AG04450 (cell line): ENCODE data around the gene SFI1. TPM values are rescaled to one million over a fixed set of nuclear protein-coding genes. Genes with fewer than 3 reads are reported as not detected.

Experiments used
- CTCF ChIA-PET: fragments of 300-600, 350-600 bp; formaldehyde crosslinking; extraction: SDS; loops from one replicate; lab custom pipeline; 2022; ENCODE audit warnings: antibody characterized with exemption, inconsistent platforms; lab: Charles Lee
- POLR2A ChIA-PET: fragments of 350-600 bp; formaldehyde crosslinking; extraction: SDS; loops from one replicate; lab custom pipeline; 2021; ENCODE audit warnings: antibody characterized with exemption, inconsistent platforms; lab: Yijun Ruan, JAX
- DNase-seq: peaks from one replicate; pipeline ENCODE4 v3.0.0-alpha.2; 2011; ENCODE audit warnings: low read depth, low spot score
- H3K27ac ChIP-seq: one replicate; pipeline ENCODE4 v1.5.1; 2012; ENCODE audit warnings: low read depth, low read length, control low read depth
- H3K27me3 ChIP-seq: one replicate; pipeline ENCODE4 v1.6.0; 2012; ENCODE audit warnings: low read length; ENCODE audit not compliant: control insufficient read depth, insufficient read depth
- H3K4me3 ChIP-seq: 2 replicates; pipeline ENCODE4 v1.5.1; 2011; ENCODE audit warnings: mild to moderate bottlenecking, low read depth, low read length, control low read depth
- H3K9me3 ChIP-seq: 2 replicates; pipeline ENCODE4 v1.5.1; 2012; ENCODE audit warnings: low read length; ENCODE audit not compliant: control insufficient read depth, insufficient read depth
- polyA plus RNA-seq: library from polyadenylated mRNA; depleted of rRNA; stranded (reverse); fragments of >200 nt; gene quantifications from 2 replicates; pipeline ENCODE4 v1.2.3, GENCODE V29; 2011
- TF ChIP-seq, protein P1 (sequence below): IDR thresholded peaks from 2 replicates; pipeline ENCODE4 v1.5.1; 2011; ENCODE audit warnings: low read depth, low read length, control low read depth, inconsistent platforms

SFI1 gene
- polyA plus RNA-seq, 1 experiment, result 4.1 TPM

DNA sequence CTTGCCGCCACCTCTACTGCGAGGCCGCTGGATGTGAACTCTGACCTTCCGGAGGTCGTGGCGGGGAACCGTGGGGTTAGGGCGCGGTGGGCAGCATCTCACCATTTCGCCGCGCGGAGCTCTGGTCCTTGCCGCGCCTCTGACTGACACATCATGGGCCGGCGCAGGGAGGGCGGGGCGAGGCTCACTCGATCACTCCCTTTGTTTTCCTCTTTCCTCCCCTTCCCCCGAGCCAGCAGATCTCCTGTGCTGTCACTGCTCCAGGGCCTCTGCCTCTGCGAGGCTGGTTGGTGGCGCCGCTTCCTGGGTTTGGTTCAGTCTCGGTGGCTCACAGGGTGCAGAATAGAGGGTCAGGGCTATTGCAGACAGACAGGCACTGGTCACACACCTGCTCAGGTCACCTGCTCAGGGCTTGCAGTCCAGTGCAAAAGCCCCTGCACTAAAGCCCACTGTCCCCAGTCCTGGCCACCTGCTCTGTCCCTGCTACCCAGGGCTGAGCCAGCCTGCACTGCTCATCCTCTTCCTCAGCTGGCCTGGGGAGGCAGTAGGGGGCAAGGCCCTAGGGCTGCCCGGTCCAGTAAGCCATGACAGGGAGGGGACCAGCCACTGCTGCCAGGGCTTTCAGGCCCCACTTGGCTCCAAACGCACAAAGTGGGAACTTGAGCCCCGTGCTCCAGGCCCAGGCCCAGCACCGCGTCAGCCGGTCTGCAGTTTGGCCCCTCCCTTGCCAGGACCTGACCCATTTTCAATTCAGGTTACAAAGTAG lies 129.5 kb downstream of the SFI1 start:
- Histone ChIP-seq H3K4me3 (no peak overlapping the region), H3K9me3 (no peaks in the 10 kb centered on the region; the same call in 1 of the 2 replicates), H3K27ac (peak overlapping the region; percentile 31), H3K27me3 (no peaks in the 10 kb centered on the region)
- TF ChIP-seq, protein P1, sequence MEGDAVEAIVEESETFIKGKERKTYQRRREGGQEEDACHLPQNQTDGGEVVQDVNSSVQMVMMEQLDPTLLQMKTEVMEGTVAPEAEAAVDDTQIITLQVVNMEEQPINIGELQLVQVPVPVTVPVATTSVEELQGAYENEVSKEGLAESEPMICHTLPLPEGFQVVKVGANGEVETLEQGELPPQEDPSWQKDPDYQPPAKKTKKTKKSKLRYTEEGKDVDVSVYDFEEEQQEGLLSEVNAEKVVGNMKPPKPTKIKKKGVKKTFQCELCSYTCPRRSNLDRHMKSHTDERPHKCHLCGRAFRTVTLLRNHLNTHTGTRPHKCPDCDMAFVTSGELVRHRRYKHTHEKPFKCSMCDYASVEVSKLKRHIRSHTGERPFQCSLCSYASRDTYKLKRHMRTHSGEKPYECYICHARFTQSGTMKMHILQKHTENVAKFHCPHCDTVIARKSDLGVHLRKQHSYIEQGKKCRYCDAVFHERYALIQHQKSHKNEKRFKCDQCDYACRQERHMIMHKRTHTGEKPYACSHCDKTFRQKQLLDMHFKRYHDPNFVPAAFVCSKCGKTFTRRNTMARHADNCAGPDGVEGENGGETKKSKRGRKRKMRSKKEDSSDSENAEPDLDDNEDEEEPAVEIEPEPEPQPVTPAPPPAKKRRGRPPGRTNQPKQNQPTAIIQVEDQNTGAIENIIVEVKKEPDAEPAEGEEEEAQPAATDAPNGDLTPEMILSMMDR, result peak; percentile 7; the same call in 1 of the 2 replicates
- ChIA-PET POLR2A (no interaction called here), CTCF (no interaction called here)
- DNase-seq, result no peak

DNA sequence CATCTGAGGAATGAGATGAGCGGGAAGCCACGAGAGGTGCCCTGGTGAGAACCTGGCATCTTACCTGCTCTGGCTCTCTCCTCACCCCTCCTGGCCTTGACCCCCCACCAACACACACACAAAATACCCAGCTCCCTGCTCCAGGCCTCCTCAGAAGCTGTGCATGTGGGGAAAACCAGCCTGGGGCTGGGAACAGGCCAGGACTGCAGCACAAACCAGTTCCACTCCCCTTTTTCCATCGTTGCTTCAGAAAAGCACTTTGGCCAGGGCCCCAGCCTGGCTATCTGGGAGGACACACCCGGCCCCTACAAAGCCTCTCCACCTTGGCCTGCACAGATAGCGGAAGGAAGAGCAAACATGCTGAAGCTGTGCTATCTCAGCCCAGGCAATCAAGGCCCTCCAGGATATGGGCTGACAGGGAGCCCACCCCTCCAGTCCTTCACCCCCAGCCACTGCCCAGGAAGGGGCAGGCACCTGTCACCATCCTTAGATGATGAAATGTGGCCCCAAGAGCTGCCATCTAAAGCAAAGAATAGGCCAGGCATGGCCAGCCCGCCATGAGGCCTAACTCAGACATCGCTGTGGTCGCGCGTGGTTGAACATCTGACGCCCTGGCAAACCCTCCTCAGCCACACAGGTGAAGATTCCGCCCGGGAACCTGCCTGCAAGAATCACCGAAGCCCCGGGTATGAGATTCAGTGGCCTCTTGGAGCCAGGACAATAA lies 130.3 kb downstream of the SFI1 start:
- POLR2A ChIA-PET, result no interaction called here
- Histone ChIP-seq H3K9me3 (no peaks in the 10 kb centered on the region; the same call in 1 of the 2 replicates), H3K27me3 (no peaks in the 10 kb centered on the region), H3K4me3 (no peak overlapping the region), H3K27ac (peak overlapping the region; percentile 31)
- DNase-seq, result no peak
- TF ChIP-seq, protein P1, result no peak
- CTCF ChIA-PET, result interaction anchor here (1.1 kb wide), 1 partner anchor 70 kb away, joined by 5 read pairs; no protein-coding TSS in a partner anchor

GRCh38 chr22:31627223-31627731 lies 130.9 kb downstream of the SFI1 start:
- no peaks in the 10 kb centered on the region; the same call in 1 of the 2 replicates for H3K9me3 ChIP-seq
- ChIA-PET POLR2A (interaction anchor here (1.0 kb wide), 1 partner anchor 71 kb away, joined by 3 read pairs; no protein-coding TSS in a partner anchor), CTCF (interaction anchor here (1.1 kb wide), 1 partner anchor 71 kb away, joined by 5 read pairs; no protein-coding TSS in a partner anchor)
- TF ChIP-seq, protein P1, result no peak
- DNase-seq, result no peak
- no peak overlapping the region for H3K27ac ChIP-seq
- H3K4me3 ChIP-seq, result no peak overlapping the region
- H3K27me3 ChIP-seq, result no peaks in the 10 kb centered on the region

DNA sequence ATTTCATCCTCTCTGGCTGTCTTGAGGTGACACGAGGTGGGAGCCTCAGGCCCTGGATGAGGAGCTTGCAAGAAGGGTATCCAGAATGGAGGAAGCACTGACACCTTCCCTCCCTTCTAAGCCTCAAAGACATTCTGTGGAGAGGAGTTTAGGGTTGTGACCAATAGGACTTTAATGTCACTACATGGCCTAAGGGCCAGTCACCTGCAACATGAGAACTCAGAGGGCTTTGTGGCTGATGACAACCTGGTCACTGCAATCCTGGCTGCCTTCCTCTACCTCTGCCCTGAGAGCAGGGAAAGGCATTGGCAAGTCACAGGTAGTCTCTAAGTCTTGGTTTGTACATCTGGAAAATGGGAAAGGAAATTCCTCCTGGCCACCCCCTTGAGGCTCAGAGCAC lies 132.0 kb downstream of the SFI1 start:
- POLR2A ChIA-PET, result interaction anchor here (1.0 kb wide), 1 partner anchor 72 kb away, joined by 3 read pairs; no protein-coding TSS in a partner anchor
- no peak for DNase-seq
- TF ChIP-seq, protein P1, result no peak
- Histone ChIP-seq H3K27me3 (no peaks in the 10 kb centered on the region), H3K9me3 (no peaks in the 10 kb centered on the region; the same call in 1 of the 2 replicates), H3K4me3 (no peak overlapping the region), H3K27ac (no peak overlapping the region)
- CTCF ChIA-PET, result no interaction called here
